Effector memory CD4-positive, alpha-beta T cell (primary cell): ENCODE data around the gene ANKMY1.

Experiments used
- DNase-seq, 3 donors: peaks; one replicate each; pipeline ENCODE4 v3.0.0-alpha.2; 2020
- H3K27ac ChIP-seq: 2 replicates; pipeline ENCODE4 v1.7.0; 2013; ENCODE audit warnings: mild to moderate bottlenecking, low read length, moderate library complexity; ENCODE audit not compliant: insufficient read depth, poor library complexity, severe bottlenecking
- H3K27me3 ChIP-seq: replicated peaks from 2 replicates; pipeline ENCODE4 v1.7.0; 2013; ENCODE audit warnings: mild to moderate bottlenecking, low read length; ENCODE audit not compliant: insufficient read depth, control insufficient read depth, poor library complexity, severe bottlenecking
- H3K36me3 ChIP-seq: 2 replicates; pipeline ENCODE4 v1.7.0; 2013; ENCODE audit warnings: mild to moderate bottlenecking, low read length, moderate library complexity; ENCODE audit not compliant: control insufficient read depth, insufficient read depth
- H3K4me1 ChIP-seq: 2 replicates; pipeline ENCODE4 v1.7.0; 2013; ENCODE audit warnings: low read length, mild to moderate bottlenecking; ENCODE audit not compliant: control insufficient read depth, insufficient read depth, poor library complexity, severe bottlenecking
- H3K4me3 ChIP-seq: 2 replicates; pipeline ENCODE4 v1.7.0; 2013; ENCODE audit warnings: low read length, low read depth, mild to moderate bottlenecking; ENCODE audit not compliant: insufficient read depth, poor library complexity, severe bottlenecking
- H3K9me3 ChIP-seq: 2 replicates; pipeline ENCODE4 v1.7.0; 2013; ENCODE audit warnings: mild to moderate bottlenecking, low read length, moderate library complexity; ENCODE audit not compliant: control insufficient read depth

The ANKMY1 gene

GRCh38 chr2:240594511-240595380 is 37.0 kb upstream of the ANKMY1 start:
- Histone ChIP-seq H3K4me3 (no peak overlapping the region), H3K4me1 (no peaks in the 10 kb centered on the region), H3K9me3 (no peaks in the 10 kb centered on the region), H3K27me3 (no peaks in the 10 kb centered on the region), H3K36me3 (peaks cover 81% of the 10 kb centered on the region), H3K27ac (no peak overlapping the region)
- no peak for DNase-seq

GRCh38 chr2:240593703-240594451 is 36.1 kb upstream of the ANKMY1 start:
- no peak for DNase-seq
- Histone ChIP-seq H3K27ac (no peak overlapping the region), H3K9me3 (no peaks in the 10 kb centered on the region), H3K4me3 (no peak overlapping the region), H3K4me1 (no peaks in the 10 kb centered on the region), H3K36me3 (peaks cover 76% of the 10 kb centered on the region), H3K27me3 (no peaks in the 10 kb centered on the region)

- Histone ChIP-seq H3K4me3 (no peak overlapping the region), H3K27ac (no peak overlapping the region), H3K4me1 (peaks cover 2% of the 10 kb centered on the region), H3K9me3 (no peaks in the 10 kb centered on the region), H3K27me3 (no peaks in the 10 kb centered on the region), H3K36me3 (peaks cover 69% of the 10 kb centered on the region)
- DNase-seq, result no peak
Measured at GRCh38 chr2:240593026-240593702, 35.4 kb upstream of the ANKMY1 start.

GRCh38 chr2:240591784-240592183 is 34.0 kb upstream of the ANKMY1 start:
- Histone ChIP-seq H3K4me1 (peaks cover 12% of the 10 kb centered on the region), H3K9me3 (no peaks in the 10 kb centered on the region), H3K36me3 (peaks cover 55% of the 10 kb centered on the region), H3K27me3 (no peaks in the 10 kb centered on the region), H3K27ac (no peak overlapping the region), H3K4me3 (no peak overlapping the region)
- no peak for DNase-seq

- H3K4me3 ChIP-seq, result no peak overlapping the region
- peaks cover 50% of the 10 kb centered on the region for H3K36me3 ChIP-seq
- H3K27ac ChIP-seq, result no peak overlapping the region
- peaks cover 12% of the 10 kb centered on the region for H3K4me1 ChIP-seq
- no peaks in the 10 kb centered on the region for H3K9me3 ChIP-seq
- no peaks in the 10 kb centered on the region for H3K27me3 ChIP-seq
- DNase-seq, result no peak
Measured at GRCh38 chr2:240591226-240591625, 33.4 kb upstream of the ANKMY1 start.

GRCh38 chr2:240590681-240591111 is 32.9 kb upstream of the ANKMY1 start:
- H3K4me1 ChIP-seq, result peaks cover 12% of the 10 kb centered on the region
- H3K9me3 ChIP-seq, result no peaks in the 10 kb centered on the region
- H3K36me3 ChIP-seq, result peaks cover 45% of the 10 kb centered on the region
- no peak overlapping the region for H3K27ac ChIP-seq
- no peak overlapping the region for H3K4me3 ChIP-seq
- no peak for DNase-seq
- H3K27me3 ChIP-seq, result no peaks in the 10 kb centered on the region

- H3K4me1 ChIP-seq, result peaks cover 19% of the 10 kb centered on the region
- no peak for DNase-seq
- no peak overlapping the region for H3K4me3 ChIP-seq
- no peak overlapping the region for H3K27ac ChIP-seq
- no peaks in the 10 kb centered on the region for H3K27me3 ChIP-seq
- H3K9me3 ChIP-seq, result no peaks in the 10 kb centered on the region
- peaks cover 38% of the 10 kb centered on the region for H3K36me3 ChIP-seq
Measured at GRCh38 chr2:240589850-240590525, 32.2 kb upstream of the ANKMY1 start.

- no peak overlapping the region for H3K27ac ChIP-seq
- no peak for DNase-seq
- peaks cover 37% of the 10 kb centered on the region for H3K36me3 ChIP-seq
- H3K27me3 ChIP-seq, result no peaks in the 10 kb centered on the region
- H3K9me3 ChIP-seq, result no peaks in the 10 kb centered on the region
- H3K4me3 ChIP-seq, result no peak overlapping the region
- peaks cover 25% of the 10 kb centered on the region for H3K4me1 ChIP-seq
Measured at GRCh38 chr2:240589375-240589774, 31.6 kb upstream of the ANKMY1 start.

GRCh38 chr2:240588669-240589068 is 30.9 kb upstream of the ANKMY1 start:
- Histone ChIP-seq H3K27ac (no peak overlapping the region), H3K4me3 (no peak overlapping the region), H3K36me3 (peaks cover 34% of the 10 kb centered on the region), H3K9me3 (no peaks in the 10 kb centered on the region), H3K27me3 (no peaks in the 10 kb centered on the region), H3K4me1 (peaks cover 25% of the 10 kb centered on the region)
- DNase-seq, result no peak
